Suppressor macrophage treated with lipopolysaccharide for 1 hour (primary cell): Measurements from ENCODE around the gene KRTAP16-1.
"Not testable (repeated sequence)": the region's sequence is repeated elsewhere in the genome, so short reads cannot be mapped to it uniquely, and the experiment has no call there.

Source experiments
- DNase-seq, 3 donors: peaks; one replicate each; pipeline ENCODE4 v3.0.0-alpha.2; 2020 to 2022

The KRTAP16-1 gene

GRCh38 chr17:41301916-41302901, 6.9 kb downstream of the KRTAP16-1 start, which contains the start of gene KRTAP29-1:
TSS of gene KRTAP29-1 (minus strand) at chr17:41302851. CDS start at chr17:41302851, 0 bp downstream.
- DNase-seq = no peak

- no peak for DNase-seq
These were observed 7.8 kb downstream of the KRTAP16-1 start for GRCh38 chr17:41301204-41301790.

GRCh38 chr17:41298458-41299135, 10.5 kb downstream of the KRTAP16-1 start:
- DNase-seq = no peak

- DNase-seq = no peak
These were observed 12.3 kb downstream of the KRTAP16-1 start for GRCh38 chr17:41296846-41297245.

- DNase-seq = no peak
These were observed 15.1 kb downstream of the KRTAP16-1 start for GRCh38 chr17:41294016-41294415.

- peak in 1 of 3 donors; percentile 22 for DNase-seq
These were observed 22.1 kb downstream of the KRTAP16-1 start for GRCh38 chr17:41287050-41287449.

GRCh38 chr17:41284546-41284945, 24.6 kb downstream of the KRTAP16-1 start:
- peak in 2 of 3 donors; percentile 44 for DNase-seq

- no peak for DNase-seq
These were observed 25.1 kb downstream of the KRTAP16-1 start for GRCh38 chr17:41284043-41284442.

GRCh38 chr17:41278176-41278955, 30.7 kb downstream of the KRTAP16-1 start:
- no peak for DNase-seq

- DNase-seq = not testable (repeated sequence)
These were observed 33.4 kb downstream of the KRTAP16-1 start, which contains the start of gene KRTAP9-7 for GRCh38 chr17:41275648-41276190. TSS of gene KRTAP9-7 (plus strand) at chr17:41275698. CDS start at chr17:41275698, 0 bp downstream.

- no peak for DNase-seq
These were observed 37.3 kb downstream of the KRTAP16-1 start for GRCh38 chr17:41271858-41272257.

GRCh38 chr17:41271323-41271722, 37.8 kb downstream of the KRTAP16-1 start:
- not testable (repeated sequence) for DNase-seq

- no peak for DNase-seq
These were observed 41.4 kb downstream of the KRTAP16-1 start for GRCh38 chr17:41267711-41268110.

- DNase-seq = no peak
These were observed 44.0 kb downstream of the KRTAP16-1 start, which contains the start of gene KRTAP9-6 for GRCh38 chr17:41265078-41265477. TSS of gene KRTAP9-6 (plus strand) at chr17:41265378. CDS start at chr17:41265378, 0 bp downstream.

- no peak for DNase-seq
These were observed 44.5 kb downstream of the KRTAP16-1 start for GRCh38 chr17:41264599-41264998.

GRCh38 chr17:41263212-41263611, 45.9 kb downstream of the KRTAP16-1 start:
- no peak for DNase-seq

- DNase-seq = no peak
These were observed 50.7 kb downstream of the KRTAP16-1 start for GRCh38 chr17:41258406-41258805.
